K562 (cell line): ENCODE data around the gene WASL. TPM values are rescaled to one million over a fixed set of nuclear protein-coding genes. Genes with fewer than 3 reads are reported as not detected.
A peak's percentile ranks its signal among the peaks of the same experiment; 100 is the strongest.

Source experiments
- ARHGAP35 ChIP-seq: fragments of 450-650 bp; IDR thresholded peaks from 2 replicates; pipeline ENCODE4 v1.6.1; 2018; ENCODE audit not compliant: partially characterized antibody
- ASH1L ChIP-seq: fragments of 450-650 bp; IDR thresholded peaks from 2 replicates; pipeline ENCODE4 v1.6.1; 2018; ENCODE audit warnings: borderline replicate concordance, mild to moderate bottlenecking, low read depth; ENCODE audit not compliant: partially characterized antibody
- ATF6 ChIP-seq: sonication (generic); formaldehyde crosslinking; IDR thresholded peaks from 2 replicates; pipeline ENCODE4 v1.4.0; 2020; ENCODE audit warnings: mild to moderate bottlenecking, missing genetic modification reagents
- CCAR2 ChIP-seq: fragments of 200-400 bp; formaldehyde crosslinking; IDR thresholded peaks from 2 replicates; pipeline ENCODE4 v1.6.1; 2017; ENCODE audit warnings: mild to moderate bottlenecking, low read depth, low read length
- CHAMP1 ChIP-seq: fragments of 450-650 bp; IDR thresholded peaks from 2 replicates; pipeline ENCODE4 v1.6.1; 2016; ENCODE audit warnings: mild to moderate bottlenecking
- CREB5 ChIP-seq: fragments of 250-450 bp; sonication (Bioruptor Pico); IDR thresholded peaks from 2 replicates; pipeline ENCODE4 v1.5.0; 2020; ENCODE audit warnings: mild to moderate bottlenecking
- FOXP1 ChIP-seq: sonication (generic); formaldehyde crosslinking; IDR thresholded peaks from 2 replicates; pipeline ENCODE4 v1.8.0; 2022; ENCODE audit warnings: mild to moderate bottlenecking, missing genetic modification reagents
- GTF3C2 ChIP-seq: IDR thresholded peaks from 3 replicates; pipeline ENCODE4 v1.6.1; 2011; ENCODE audit warnings: borderline replicate concordance, mild to moderate bottlenecking, moderate library complexity; ENCODE audit not compliant: insufficient read length; ENCODE audit errors: extremely low read depth
- HCFC1 ChIP-seq: IDR thresholded peaks from 2 replicates; pipeline ENCODE4 v1.6.1; 2012; ENCODE audit warnings: low read depth, low read length, improper control_type of control experiment
- HNRNPLL ChIP-seq: fragments of 200-400 bp; formaldehyde crosslinking; IDR thresholded peaks from 2 replicates; pipeline ENCODE4 v1.6.1; 2017; ENCODE audit warnings: low read length, low read depth, mild to moderate bottlenecking; ENCODE audit not compliant: poor library complexity, severe bottlenecking
- JUND ChIP-seq, 2 experiments: IDR thresholded peaks; 2 replicates in 1 of 2; 3 replicates in 1 of 2; pipeline ENCODE4 v1.6.1; 2011; ENCODE audit warnings: borderline replicate concordance in 2 of 2, low read depth in 2 of 2, low read length in 2 of 2, improper control_type of control experiment in 1 of 2, missing biosample characterization in 1 of 2, missing genetic modification characterization in 1 of 2, missing genetic modification reagents in 1 of 2
- NCOA2 ChIP-seq, 2 experiments: fragments of 450-650 bp; IDR thresholded peaks; 2 replicates each; pipeline ENCODE4 v1.6.1; 2018; ENCODE audit warnings: mild to moderate bottlenecking in 2 of 2, moderate library complexity in 1 of 2; ENCODE audit not compliant: partially characterized antibody in 2 of 2
- NFYB ChIP-seq: IDR thresholded peaks from 2 replicates; pipeline ENCODE4 v1.6.1; 2011; ENCODE audit warnings: mild to moderate bottlenecking, moderate library complexity; ENCODE audit not compliant: insufficient read length; ENCODE audit errors: extremely low read depth
- TEAD1 ChIP-seq, 2 experiments: fragments of 450-650 bp in 1 of 2; sonication (generic) in 1 of 2; formaldehyde crosslinking; IDR thresholded peaks; 2 replicates each; pipeline versions ENCODE4 v1.4.0 to v1.8.0; 2020 to 2022; ENCODE audit warnings: mild to moderate bottlenecking in 2 of 2, missing genetic modification reagents in 1 of 2
- XRCC3 ChIP-seq: fragments of 450-650 bp; IDR thresholded peaks from 2 replicates; pipeline ENCODE4 v1.6.1; 2017; ENCODE audit warnings: mild to moderate bottlenecking, moderate library complexity
- ZFPM2 ChIP-seq: fragments of 250-450 bp; sonication (Bioruptor Pico); IDR thresholded peaks from 2 replicates; pipeline ENCODE4 v1.5.1; 2022; ENCODE audit warnings: mild to moderate bottlenecking
- ZNF253 ChIP-seq: fragments of 250-450 bp; sonication (Bioruptor Pico); conservative IDR thresholded peaks from 2 replicates; pipeline ENCODE4 v1.6.1; 2021; ENCODE audit warnings: mild to moderate bottlenecking
- ZNF436 ChIP-seq: fragments of 250-450, 450-650 bp; sonication (Bioruptor Pico); formaldehyde crosslinking; IDR thresholded peaks from 2 replicates; pipeline ENCODE4 v1.7.0; 2020; ENCODE audit warnings: mild to moderate bottlenecking
- polyA plus RNA-seq, 8 experiments: library from polyadenylated mRNA; depleted of rRNA in 4 of 8; stranded (reverse) in 5 of 8; unstranded in 3 of 8; fragments of >200 nt; fragmentation: Nextera tagmentation in 2 of 8; fragmentation: Illumina TruSeq in 1 of 8; extraction: Ambion mirVana in 2 of 8; extraction: Trizol in 1 of 8; gene quantifications; 2 replicates each; pipeline versions ENCODE4 v1.2.1 to v1.2.3, GENCODE V29; 2011 to 2014; ENCODE audit warnings: inconsistent platforms in 1 of 8, missing spikeins in 1 of 8
- total RNA-seq, 7 experiments: library from RNA; depleted of rRNA in 6 of 7; stranded (reverse); fragments of >200 nt in 6 of 7; fragmentation: Illumina TruSeq in 2 of 7; extraction: Trizol in 2 of 7; gene quantifications; 2 replicates each; pipeline versions ENCODE4 v1.2.1 to v1.2.3, GENCODE V29; 2011 to 2021; ENCODE audit warnings: low replicate concordance in 1 of 7

WASL gene
- total and polyA plus RNA-seq, 9 of the 15 experiments (the other 6 are each of a cell fraction or from before 2014, with no cell fraction given), result 3.2 to 13.9 (median 8.3) TPM

- TF ChIP-seq JUND (IDR thresholded peaks at IDR 0.05; ENCODE audit: borderline replicate concordance, low read depth, low read length), result no peak
- TF ChIP-seq JUND (tag; IDR thresholded peaks at IDR 0.05; ENCODE audit: borderline replicate concordance, low read depth, low read length), result peak; percentile 22; the same call in 1 of the 3 replicates
- 0 out of 2 replicates have a peak, but pooled peaks have one; percentile 24 for TF ChIP-seq CHAMP1
- no peak for TF ChIP-seq NCOA2 (IDR thresholded peaks at IDR 0.05; ENCODE audit: partially characterized antibody in 2 of 2)
- no peak for TF ChIP-seq NFYB
- no peak for TF ChIP-seq ZNF436 (CRISPR knock-in tag)
- no peak for TF ChIP-seq CREB5 (CRISPR knock-in tag)
- no peak for TF ChIP-seq GTF3C2
- TF ChIP-seq HNRNPLL, result no peak
- peak; percentile 9 for TF ChIP-seq ARHGAP35
- TF ChIP-seq HCFC1, result no peak
- no peak for TF ChIP-seq CCAR2
- TF ChIP-seq TEAD1 (CRISPR knock-in tag; IDR thresholded peaks at IDR 0.05), result no peak
- TF ChIP-seq ZFPM2 (CRISPR knock-in tag), result no peak
- TF ChIP-seq FOXP1 (CRISPR knock-in tag), result no peak
- peak; percentile 11 for TF ChIP-seq ASH1L
- TF ChIP-seq XRCC3, result no peak
- TF ChIP-seq ZNF253 (CRISPR knock-in tag), result no peak
- no peak for TF ChIP-seq ATF6
These were observed 21.5 kb downstream of the WASL start (continued) for GRCh38 chr7:123727071-123727837.
